ENCODE results near the gene COPS4.
"Not testable (repeated sequence)": the region's sequence is repeated elsewhere in the genome, so short reads cannot be mapped to it uniquely, and the experiment has no call there.

Gene COPS4

DNA sequence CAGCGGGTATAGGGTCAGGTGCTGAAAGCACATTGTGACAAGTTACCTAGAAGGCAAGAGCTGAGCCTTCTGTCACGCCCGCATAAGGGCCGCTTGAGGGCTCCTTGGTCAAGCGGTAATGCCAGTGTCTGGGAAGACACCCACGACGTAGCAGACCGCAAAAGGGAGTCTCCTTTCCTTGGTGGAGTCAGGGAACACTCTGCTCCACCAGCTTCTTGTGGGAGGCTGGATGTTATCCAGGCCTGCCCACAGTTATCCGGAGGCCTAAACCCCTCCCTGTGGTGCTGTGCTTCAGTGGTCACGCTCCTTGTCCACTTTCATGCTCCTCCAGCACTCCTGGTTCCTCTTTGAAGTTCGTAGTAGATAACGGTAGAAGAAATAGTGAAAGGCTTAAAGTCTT is 50.0 kb downstream of the COPS4 start:
- DNase-seq (ENCODE audit: low read depth): not testable (repeated sequence)

DNA sequence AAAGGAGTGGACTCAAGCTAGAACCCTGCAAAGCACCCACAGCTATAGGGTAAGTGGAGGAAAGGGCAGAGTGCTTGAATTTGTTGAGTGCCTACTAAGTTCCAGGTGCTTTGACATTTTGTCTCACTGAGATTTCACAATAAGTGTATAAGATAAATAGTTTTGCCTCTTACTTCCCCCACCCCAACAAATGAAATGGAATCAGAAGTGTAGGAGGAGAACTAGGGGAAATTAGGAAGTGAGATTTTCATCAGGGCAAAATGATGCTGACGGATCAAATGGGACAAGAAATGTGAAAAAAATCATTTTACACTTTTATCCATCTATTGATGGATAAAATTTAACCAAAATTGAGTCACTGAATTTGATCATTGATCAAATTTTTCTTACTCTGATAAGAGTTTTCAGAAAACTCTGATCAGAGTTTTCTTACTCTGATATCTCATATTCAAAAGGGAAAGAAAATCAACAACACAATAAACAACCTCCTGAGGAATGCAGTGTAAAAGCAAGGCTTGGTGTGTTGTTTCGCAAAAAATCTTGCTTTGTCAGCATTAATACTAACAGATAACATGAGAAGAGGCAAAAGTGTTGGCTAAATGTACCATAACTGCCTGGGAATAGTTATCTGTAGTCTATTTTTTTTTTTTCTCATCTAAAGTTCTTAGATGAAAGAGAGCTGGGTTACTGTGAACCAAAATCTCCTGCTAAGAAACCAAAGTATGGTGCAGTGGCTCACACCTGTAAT is 54.6 kb downstream of the COPS4 start:
- DNase-seq (ENCODE audit: low read depth): no peak

- DNase-seq (ENCODE audit: low read depth): no peak
Measured at GRCh38 chr4:83093060-83093640, 58.2 kb downstream of the COPS4 start.

DNA sequence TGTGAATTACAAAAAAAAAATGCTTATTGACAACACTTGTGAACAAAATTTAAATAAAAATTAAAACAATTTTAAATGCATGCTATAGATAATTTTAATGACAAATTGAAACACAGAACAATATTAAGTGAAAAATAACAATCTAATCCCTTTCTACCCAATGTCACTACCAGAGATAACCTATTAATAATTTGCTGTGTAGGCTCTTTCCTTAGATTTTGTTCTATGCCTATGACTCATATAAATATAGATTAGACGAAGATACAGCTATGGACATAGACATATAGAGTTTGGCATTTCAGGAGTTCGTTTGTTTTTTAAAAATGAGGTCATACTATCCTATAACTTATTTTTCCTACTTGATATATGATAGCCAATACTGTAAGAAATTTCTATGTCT is 61.4 kb downstream of the COPS4 start:
- DNase-seq (ENCODE audit: low read depth): no peak

DNA sequence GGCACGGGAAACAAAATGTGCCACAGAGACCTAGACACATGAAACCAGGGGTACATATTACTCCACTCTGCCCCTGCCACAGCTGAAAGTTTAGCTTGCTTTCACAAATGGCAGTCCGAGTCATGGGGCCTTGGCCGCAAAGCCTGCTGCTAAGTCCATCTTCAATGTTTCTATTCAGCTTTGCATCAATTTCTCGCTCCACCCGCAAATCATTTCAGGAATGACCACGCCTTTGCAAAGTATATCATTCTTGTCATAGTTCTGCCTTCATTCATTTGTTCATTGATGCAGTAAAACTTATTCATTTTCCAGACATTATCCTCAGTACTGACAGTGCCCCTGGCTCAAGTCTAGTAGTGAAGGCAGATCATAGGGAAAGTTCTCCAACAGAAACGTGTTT is 70.0 kb downstream of the COPS4 start:
- no peak for DNase-seq (ENCODE audit: low read depth)

- DNase-seq (ENCODE audit: low read depth): no peak
Measured at GRCh38 chr4:83107631-83108030, 72.6 kb downstream of the COPS4 start.

GRCh38 chr4:83108101-83108861 is 73.3 kb downstream of the COPS4 start:
- DNase-seq (ENCODE audit: low read depth): no peak

DNA sequence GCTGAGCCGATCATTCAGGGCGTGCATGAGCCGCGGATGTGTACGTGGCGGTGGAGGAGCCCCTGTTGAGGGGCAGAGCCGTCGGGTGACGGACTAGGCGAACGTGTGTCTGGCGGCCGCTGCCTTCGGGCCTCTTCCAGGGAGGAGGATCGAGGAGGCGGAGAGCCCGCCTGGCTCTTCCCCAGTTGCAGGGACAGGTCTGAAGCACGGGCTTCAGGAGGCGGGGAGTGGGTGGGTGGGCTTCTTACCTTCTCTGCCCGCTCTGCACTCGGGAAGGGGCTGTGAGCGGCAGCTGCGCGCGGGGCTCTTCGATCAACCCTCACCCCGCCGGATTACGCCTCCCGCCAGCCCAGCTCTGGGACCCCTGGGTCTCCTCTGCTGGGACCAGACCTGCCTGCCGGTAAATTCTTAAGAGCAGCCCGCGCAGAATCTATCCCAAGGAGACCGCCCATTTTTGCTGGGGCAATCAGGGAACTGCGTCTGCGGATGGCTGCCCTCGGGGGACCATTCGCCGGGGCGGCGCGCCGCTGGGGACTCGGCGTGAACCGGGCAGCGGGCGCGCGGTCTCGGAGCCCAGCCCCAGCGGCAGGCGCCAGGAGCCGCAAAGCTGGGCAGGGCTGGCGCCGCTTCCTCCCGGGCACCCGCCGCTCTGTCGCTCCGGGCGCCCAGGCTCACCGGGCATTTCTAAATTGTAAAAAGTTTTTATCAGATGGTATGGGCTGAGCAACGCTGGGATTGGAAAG is 74.7 kb downstream of the COPS4 start:
- DNase-seq (ENCODE audit: low read depth): no peak

- peak; percentile 43 for DNase-seq (ENCODE audit: low read depth)
Measured at GRCh38 chr4:83110223-83110945, 75.4 kb downstream of the COPS4 start.

- DNase-seq (ENCODE audit: low read depth): no peak
Measured at GRCh38 chr4:83110970-83111750, 76.2 kb downstream of the COPS4 start.

DNA sequence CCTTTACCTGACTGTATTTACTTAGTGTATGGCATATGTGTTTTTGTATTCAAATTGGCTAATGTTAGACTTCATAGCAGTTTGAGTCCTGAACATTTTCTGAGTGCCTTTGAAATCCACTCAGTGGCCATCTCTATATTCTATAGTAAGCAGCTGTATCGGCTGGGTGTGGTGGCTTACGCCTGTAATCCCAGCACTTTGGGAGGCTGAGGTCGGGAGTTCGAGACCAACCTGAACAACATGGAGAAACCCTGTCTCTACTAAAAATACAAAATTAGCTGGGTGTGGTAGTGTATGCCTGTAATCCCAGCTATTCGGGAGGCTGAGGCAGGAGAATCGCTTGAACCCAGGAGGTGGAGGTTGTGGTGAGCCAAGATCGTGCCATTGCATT is 76.8 kb downstream of the COPS4 start:
- DNase-seq (ENCODE audit: low read depth): not testable (repeated sequence)

GRCh38 chr4:83112231-83112630 is 77.2 kb downstream of the COPS4 start:
- no peak for DNase-seq (ENCODE audit: low read depth)

- no peak for DNase-seq (ENCODE audit: low read depth)
Measured at GRCh38 chr4:83112678-83113428, 77.9 kb downstream of the COPS4 start.

DNA sequence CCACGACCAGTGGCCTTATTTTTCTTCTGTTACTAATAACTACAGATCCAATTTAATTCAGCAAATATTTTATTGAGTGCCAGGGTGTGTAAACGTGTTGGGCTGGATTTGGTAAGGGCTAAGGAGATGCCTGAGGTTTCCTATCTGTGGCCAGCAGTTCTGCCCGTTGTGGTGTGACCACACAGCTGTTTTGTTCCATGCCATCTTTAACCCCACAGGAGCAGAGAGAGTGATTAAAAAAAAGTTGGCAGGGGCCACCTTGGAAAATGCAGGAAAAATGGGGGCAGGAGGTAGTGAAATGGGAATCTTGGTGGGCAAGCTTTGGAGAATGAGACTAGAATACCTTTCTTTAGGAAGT is 78.4 kb downstream of the COPS4 start:
- no peak for DNase-seq (ENCODE audit: low read depth)

DNA sequence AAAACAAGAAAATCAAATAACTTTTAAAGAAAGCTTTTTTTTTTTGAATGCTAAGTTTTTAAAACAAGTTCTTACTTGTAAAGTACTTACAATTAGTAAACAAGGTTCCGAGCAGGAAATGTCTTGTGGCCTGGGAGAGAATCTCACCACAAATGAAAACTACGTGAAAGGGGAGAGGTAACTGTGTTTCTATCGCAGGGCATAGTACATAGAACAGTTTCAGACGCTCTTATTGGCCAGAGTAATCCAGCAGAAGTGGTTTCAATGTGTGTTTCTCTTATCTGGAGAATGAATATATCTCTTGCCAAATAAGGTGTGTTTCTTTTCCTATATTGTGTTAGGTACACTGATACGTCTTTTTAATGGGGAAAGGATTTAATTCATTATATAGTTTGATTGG is 79.6 kb downstream of the COPS4 start, which contains the start of gene PLAC8:
PLAC8 (minus strand) TSS at position 154 of the 400 bp plus-strand sequence. CDS start 6,808 bp downstream, outside the sequence.
- DNase-seq (ENCODE audit: low read depth): no peak

GRCh38 chr4:83115000-83115399 is 80.0 kb downstream of the COPS4 start:
- DNase-seq (ENCODE audit: low read depth): peak; percentile 18

GRCh38 chr4:83115656-83116285 is 80.8 kb downstream of the COPS4 start:
- DNase-seq (ENCODE audit: low read depth): no peak

DNA sequence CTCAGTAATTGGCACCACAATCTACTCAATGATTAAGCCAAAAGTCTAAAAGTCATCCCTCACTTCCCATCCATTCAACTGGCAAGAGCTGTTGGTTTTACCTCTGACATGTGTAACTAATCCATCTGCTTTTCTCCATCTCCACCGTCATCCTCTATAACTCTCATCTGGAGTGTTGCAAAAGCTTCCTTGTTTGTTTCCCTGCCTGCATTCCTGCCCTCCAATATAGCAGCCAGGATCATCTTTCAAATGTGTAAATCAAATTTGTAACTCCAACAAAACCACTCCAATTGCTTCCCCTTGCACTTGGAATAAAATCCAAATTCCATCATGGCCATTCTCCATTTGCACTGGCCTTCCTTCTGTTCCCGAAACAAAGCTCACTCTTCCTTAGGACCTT is 83.9 kb downstream of the COPS4 start:
- no peak for DNase-seq (ENCODE audit: low read depth)

GRCh38 chr4:83121246-83121645 is 86.3 kb downstream of the COPS4 start:
- no peak for DNase-seq (ENCODE audit: low read depth)
